ENCODE data around the gene HCFC2.

Gene HCFC2

DNA sequence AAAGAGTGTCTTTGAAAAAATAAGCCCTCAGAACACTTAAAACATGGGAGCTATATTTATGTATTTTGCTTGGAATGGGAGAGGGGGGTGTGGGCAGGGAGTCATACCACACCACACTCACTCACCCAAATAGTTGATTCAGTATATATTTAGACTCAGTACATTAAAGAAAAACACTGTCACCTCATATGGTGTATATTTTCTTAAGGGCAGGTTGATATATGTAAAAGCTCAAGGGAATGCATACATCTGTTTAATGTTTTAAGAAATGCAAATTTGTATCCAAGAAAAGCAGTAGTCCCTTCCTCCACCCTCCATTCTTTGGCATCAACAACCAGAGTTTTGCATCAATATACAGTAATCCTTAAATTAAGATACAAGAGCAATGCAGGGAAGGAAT, 72.2 kb downstream of the HCFC2 start:
- Histone ChIP-seq H3K9me3 (ENCODE audit: severe bottlenecking) (no peaks in the 10 kb centered on the region), H3K36me3 (peaks cover 20% of the 10 kb centered on the region), H3K27ac (peak overlapping the region; percentile 96), H3K27me3 (ENCODE audit: insufficient read depth, low read depth, severe bottlenecking) (no peaks in the 10 kb centered on the region), H3K4me3 (ENCODE audit: low read depth, low read length) (peak overlapping the region; percentile 68)
- TF ChIP-seq, protein P1, sequence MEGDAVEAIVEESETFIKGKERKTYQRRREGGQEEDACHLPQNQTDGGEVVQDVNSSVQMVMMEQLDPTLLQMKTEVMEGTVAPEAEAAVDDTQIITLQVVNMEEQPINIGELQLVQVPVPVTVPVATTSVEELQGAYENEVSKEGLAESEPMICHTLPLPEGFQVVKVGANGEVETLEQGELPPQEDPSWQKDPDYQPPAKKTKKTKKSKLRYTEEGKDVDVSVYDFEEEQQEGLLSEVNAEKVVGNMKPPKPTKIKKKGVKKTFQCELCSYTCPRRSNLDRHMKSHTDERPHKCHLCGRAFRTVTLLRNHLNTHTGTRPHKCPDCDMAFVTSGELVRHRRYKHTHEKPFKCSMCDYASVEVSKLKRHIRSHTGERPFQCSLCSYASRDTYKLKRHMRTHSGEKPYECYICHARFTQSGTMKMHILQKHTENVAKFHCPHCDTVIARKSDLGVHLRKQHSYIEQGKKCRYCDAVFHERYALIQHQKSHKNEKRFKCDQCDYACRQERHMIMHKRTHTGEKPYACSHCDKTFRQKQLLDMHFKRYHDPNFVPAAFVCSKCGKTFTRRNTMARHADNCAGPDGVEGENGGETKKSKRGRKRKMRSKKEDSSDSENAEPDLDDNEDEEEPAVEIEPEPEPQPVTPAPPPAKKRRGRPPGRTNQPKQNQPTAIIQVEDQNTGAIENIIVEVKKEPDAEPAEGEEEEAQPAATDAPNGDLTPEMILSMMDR (IDR thresholded peaks at IDR 0.05; ENCODE audit: low read depth, low read length): no peak
- DNase-seq: no peak

DNA sequence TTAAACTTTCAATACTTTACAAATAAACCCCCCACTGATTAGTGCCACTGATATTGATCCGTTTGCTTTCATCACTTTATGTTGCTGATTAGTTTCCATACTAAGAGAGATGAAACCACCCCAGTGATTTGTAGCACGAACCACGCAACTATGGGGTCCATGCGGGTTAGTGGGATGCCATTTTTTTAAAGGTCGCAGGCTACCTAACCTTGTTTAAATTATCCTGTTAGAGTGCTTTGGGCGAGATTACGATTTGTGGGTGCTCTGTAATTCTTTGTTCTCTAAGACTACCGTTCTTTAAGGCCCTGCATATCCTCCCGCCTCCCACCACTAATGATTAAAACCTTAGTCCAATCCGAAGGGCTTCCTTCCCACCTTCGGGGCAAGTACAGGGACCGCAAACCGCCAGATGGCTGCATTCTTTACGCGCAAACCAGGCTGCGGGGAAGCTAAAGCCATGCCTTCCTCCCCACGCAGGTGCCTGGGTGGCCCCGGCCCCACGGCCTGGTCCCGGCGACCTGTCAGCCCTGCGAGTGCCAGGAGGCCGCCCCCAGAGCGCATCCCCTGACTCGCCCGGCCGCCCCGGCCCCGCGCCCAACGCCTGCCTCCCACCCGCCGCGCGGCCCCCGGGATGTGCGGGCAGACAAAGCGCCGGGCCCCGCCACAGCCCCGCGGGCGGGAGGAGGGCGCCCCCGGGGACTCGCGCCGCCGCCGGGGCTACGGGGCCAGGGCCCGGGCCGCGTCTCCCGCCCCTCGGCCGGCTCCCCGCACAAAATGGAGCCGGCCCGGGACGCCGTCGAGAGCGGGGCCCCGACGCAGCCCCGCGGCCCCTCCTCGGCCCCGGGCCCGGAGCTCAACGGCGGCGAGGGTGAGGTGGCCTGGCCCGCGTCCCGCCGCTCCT, 72.9 kb downstream of the HCFC2 start:
- TF ChIP-seq, protein P1 (IDR thresholded peaks at IDR 0.05; ENCODE audit: low read depth, low read length): no peak
- Histone ChIP-seq H3K9me3 (ENCODE audit: severe bottlenecking) (no peaks in the 10 kb centered on the region), H3K27me3 (ENCODE audit: insufficient read depth, low read depth, severe bottlenecking) (no peaks in the 10 kb centered on the region), H3K27ac (peak overlapping the region; percentile 96), H3K36me3 (peaks cover 20% of the 10 kb centered on the region), H3K4me3 (ENCODE audit: low read depth, low read length) (peak overlapping the region; percentile 68)
- DNase-seq: peak; percentile 76

DNA sequence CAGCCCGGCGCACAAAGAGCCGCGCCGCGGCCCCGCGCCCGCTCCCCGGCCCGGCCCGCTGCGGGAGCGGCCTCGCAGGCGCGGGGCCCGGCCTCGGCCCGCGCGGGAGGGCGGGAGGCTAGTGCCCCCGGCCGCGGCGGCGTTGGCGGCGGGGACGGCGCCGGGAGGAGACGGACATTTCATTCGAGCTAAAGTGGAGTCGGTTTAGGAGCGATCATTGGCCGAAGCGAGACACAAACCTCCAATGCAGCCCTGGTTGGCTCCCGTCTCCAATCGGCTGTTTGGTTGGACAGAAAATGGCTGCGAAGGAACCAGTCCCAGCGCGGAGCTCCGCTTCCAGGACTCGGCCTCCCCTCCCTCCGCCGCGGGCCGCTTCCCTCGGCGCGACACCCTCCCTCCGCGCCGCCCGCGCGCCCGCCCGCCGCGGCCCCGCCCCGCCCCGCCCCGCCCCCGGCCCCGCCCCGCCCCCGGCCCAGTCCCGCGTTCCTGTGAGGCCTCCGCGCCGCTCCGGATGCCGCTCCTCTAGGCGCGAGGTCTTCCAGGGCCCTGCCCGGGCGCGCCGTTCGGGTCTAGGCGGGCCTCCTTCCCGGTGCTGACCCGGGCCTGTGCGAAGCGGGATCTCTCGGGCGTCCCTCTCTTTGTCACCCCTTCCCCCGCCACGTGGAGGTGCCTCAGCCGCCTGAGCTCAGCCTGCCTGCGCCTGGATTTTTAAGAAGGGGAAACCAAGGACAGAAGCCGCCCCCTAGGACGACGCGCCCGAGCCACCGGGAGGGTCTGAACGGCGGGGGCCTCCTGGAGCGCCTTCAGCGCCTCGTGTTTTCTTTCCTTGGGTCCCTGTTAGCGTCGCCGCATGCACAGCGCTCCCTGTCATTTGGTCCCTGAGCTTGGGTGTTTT, 73.8 kb downstream of the HCFC2 start, which contains the start of gene NFYB:
Gene NFYB, minus strand, starts transcription at position 309 of the 895 bp plus-strand sequence. CDS start 2,757 bp downstream, outside the sequence.
- DNase-seq: peak; percentile 95
- H3K36me3 ChIP-seq: peaks cover 15% of the 10 kb centered on the region
- H3K27ac ChIP-seq: peak within 1 kb of the TSS; percentile 96
- TF ChIP-seq, protein P1 (IDR thresholded peaks at IDR 0.05; ENCODE audit: low read depth, low read length): no peak
- H3K9me3 ChIP-seq (ENCODE audit: severe bottlenecking): no peaks in the 10 kb centered on the region
- peak within 1 kb of the TSS; percentile 68 for H3K4me3 ChIP-seq (ENCODE audit: low read depth, low read length)
- H3K27me3 ChIP-seq (ENCODE audit: insufficient read depth, low read depth, severe bottlenecking): no peaks in the 10 kb centered on the region

DNA sequence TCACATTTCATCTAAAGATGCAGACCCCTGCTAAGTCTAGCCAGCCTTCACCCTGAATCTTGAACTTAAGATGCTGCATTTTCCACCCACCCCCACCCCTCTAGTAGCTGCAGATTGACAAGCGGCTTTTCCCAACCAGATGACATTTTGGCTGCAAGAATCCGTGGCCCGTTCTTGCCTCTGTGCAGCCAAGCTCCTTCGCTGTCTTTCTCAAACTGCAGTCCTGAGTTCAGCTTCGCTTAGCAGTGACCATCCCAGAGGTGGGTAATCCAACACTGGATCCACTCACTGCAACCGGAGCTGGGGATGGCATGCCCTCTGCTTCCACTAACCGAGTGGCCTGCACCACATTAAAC, 74.4 kb downstream of the HCFC2 start:
- peak; percentile 21 for DNase-seq
- no peaks in the 10 kb centered on the region for H3K27me3 ChIP-seq (ENCODE audit: insufficient read depth, low read depth, severe bottlenecking)
- TF ChIP-seq, protein P1 (IDR thresholded peaks at IDR 0.05; ENCODE audit: low read depth, low read length): no peak
- peaks cover 9% of the 10 kb centered on the region; the same call in 1 of the 2 replicates for H3K36me3 ChIP-seq
- peak overlapping the region; percentile 63 for H3K4me3 ChIP-seq (ENCODE audit: low read depth, low read length)
- H3K27ac ChIP-seq: peak overlapping the region; percentile 92
- H3K9me3 ChIP-seq (ENCODE audit: severe bottlenecking): no peaks in the 10 kb centered on the region

DNA sequence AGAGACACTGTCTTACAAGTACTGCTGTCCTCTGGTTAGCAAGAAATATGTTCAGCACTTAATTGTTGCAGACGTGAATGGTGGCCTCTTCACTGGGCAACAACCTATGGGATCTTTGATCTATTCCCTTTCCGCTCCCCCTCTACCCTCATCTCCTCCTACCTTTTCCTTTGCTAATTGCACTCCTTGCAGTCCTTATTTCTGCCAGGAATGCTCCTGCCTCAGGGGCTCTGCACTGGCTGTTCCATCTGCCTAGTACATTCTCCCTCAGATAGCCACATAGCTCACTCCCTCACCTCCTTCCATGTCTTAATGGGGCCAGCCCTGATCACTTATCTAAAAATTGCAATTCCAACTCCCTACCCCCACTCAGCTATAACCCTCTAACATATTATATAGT, 78.2 kb downstream of the HCFC2 start:
- no peak for DNase-seq
- H3K4me3 ChIP-seq (ENCODE audit: low read depth, low read length): no peak overlapping the region
- no peaks in the 10 kb centered on the region for H3K36me3 ChIP-seq
- TF ChIP-seq, protein P1 (IDR thresholded peaks at IDR 0.05; ENCODE audit: low read depth, low read length): no peak
- H3K9me3 ChIP-seq (ENCODE audit: severe bottlenecking): no peaks in the 10 kb centered on the region
- no peak overlapping the region for H3K27ac ChIP-seq
- no peaks in the 10 kb centered on the region for H3K27me3 ChIP-seq (ENCODE audit: insufficient read depth, low read depth, severe bottlenecking)

All from WERI-Rb-1 (cell line).